IPS-20b (cell line): ENCODE results near the gene DHX58.
"Not testable (repeated sequence)": the region's sequence is repeated elsewhere in the genome, so short reads cannot be mapped to it uniquely, and the experiment has no call there.

Experiments used
- H3K27ac ChIP-seq: one replicate; pipeline ENCODE4 v1.5.1; 2013; ENCODE audit warnings: low read length
- H3K27me3 ChIP-seq: 2 replicates; pipeline ENCODE4 v1.6.1; 2013; ENCODE audit warnings: mild to moderate bottlenecking, low read length, inconsistent platforms; ENCODE audit not compliant: insufficient read depth
- H3K36me3 ChIP-seq: 2 replicates; pipeline ENCODE4 v1.6.1; 2013; ENCODE audit warnings: low read depth, mild to moderate bottlenecking, inconsistent platforms, low read length, moderate library complexity; ENCODE audit not compliant: insufficient read depth
- H3K4me1 ChIP-seq: 2 replicates; pipeline ENCODE4 v1.6.1; 2013; ENCODE audit warnings: mild to moderate bottlenecking, control low read depth, inconsistent platforms, low read length, moderate library complexity; ENCODE audit not compliant: insufficient read depth
- H3K4me3 ChIP-seq: 2 replicates; pipeline ENCODE4 v1.5.1; 2013; ENCODE audit warnings: mild to moderate bottlenecking, low read length, inconsistent platforms
- H3K9ac ChIP-seq: 2 replicates; pipeline ENCODE4 v1.6.1; 2013; ENCODE audit warnings: low read depth, mild to moderate bottlenecking, inconsistent platforms, low read length, moderate library complexity
- H3K9me3 ChIP-seq: 2 replicates; pipeline ENCODE4 v1.6.1; 2013; ENCODE audit warnings: mild to moderate bottlenecking, low read depth, low read length, inconsistent platforms; ENCODE audit not compliant: insufficient read depth

DHX58 gene

GRCh38 chr17:42112552-42113176 lies at the start of gene DHX58:
Gene DHX58, minus strand, starts transcription at chr17:42112714. Its CDS starts 822 bp downstream, at chr17:42111892.
- no peak within 1 kb of the TSS for H3K9ac ChIP-seq
- no peak within 1 kb of the TSS for H3K4me3 ChIP-seq
- no peaks in the 10 kb centered on the region for H3K27me3 ChIP-seq
- H3K36me3 ChIP-seq, result peaks cover 21% of the 10 kb centered on the region
- H3K9me3 ChIP-seq, result no peaks in the 10 kb centered on the region
- no peak within 1 kb of the TSS for H3K27ac ChIP-seq
- no peaks in the 10 kb centered on the region for H3K4me1 ChIP-seq

GRCh38 chr17:42160531-42160910 lies 48.0 kb upstream of the DHX58 start:
- Histone ChIP-seq H3K4me3 (no peak overlapping the region), H3K36me3 (no peaks in the 10 kb centered on the region), H3K4me1 (no peaks in the 10 kb centered on the region), H3K27me3 (no peaks in the 10 kb centered on the region), H3K9me3 (no peaks in the 10 kb centered on the region), H3K9ac (no peak overlapping the region), H3K27ac (no peak overlapping the region)

- H3K9ac ChIP-seq, result no peak overlapping the region
- H3K4me1 ChIP-seq, result no peaks in the 10 kb centered on the region
- H3K36me3 ChIP-seq, result no peaks in the 10 kb centered on the region
- H3K27me3 ChIP-seq, result no peaks in the 10 kb centered on the region
- no peak overlapping the region for H3K27ac ChIP-seq
- H3K9me3 ChIP-seq, result no peaks in the 10 kb centered on the region
- no peak overlapping the region for H3K4me3 ChIP-seq
These were observed 47.4 kb upstream of the DHX58 start for GRCh38 chr17:42159796-42160530.

- peak overlapping the region; percentile 99 for H3K4me3 ChIP-seq
These were observed 43.1 kb upstream of the DHX58 start for GRCh38 chr17:42155614-42156045.

GRCh38 chr17:42153919-42154742 lies 41.6 kb upstream of the DHX58 start:
- Histone ChIP-seq H3K9me3 (no peaks in the 10 kb centered on the region), H3K27me3 (no peaks in the 10 kb centered on the region), H3K9ac (peak overlapping the region; percentile 94), H3K4me3 (peak overlapping the region; percentile 99), H3K36me3 (0 out of 2 replicates have a peak, but pooled peaks cover 5% of the 10 kb centered on the region), H3K4me1 (peaks cover 6% of the 10 kb centered on the region; the same call in 1 of the 2 replicates), H3K27ac (no peak overlapping the region)

More at GRCh38 chr17:42155614-42156045, 43.1 kb upstream of the DHX58 start:
- 0 out of 2 replicates have a peak, but pooled peaks cover 5% of the 10 kb centered on the region for H3K36me3 ChIP-seq
- H3K9ac ChIP-seq, result peak overlapping the region; percentile 68; the same call in 1 of the 2 replicates
- H3K9me3 ChIP-seq, result no peaks in the 10 kb centered on the region
- no peaks in the 10 kb centered on the region for H3K27me3 ChIP-seq
- no peak overlapping the region for H3K27ac ChIP-seq
- H3K4me1 ChIP-seq, result peaks cover 6% of the 10 kb centered on the region; the same call in 1 of the 2 replicates

- H3K9ac ChIP-seq, result no peak overlapping the region
These were observed 34.5 kb upstream of the DHX58 start for GRCh38 chr17:42146911-42147607.

GRCh38 chr17:42143138-42143537 lies 30.6 kb upstream of the DHX58 start:
- H3K4me1 ChIP-seq, H3K27me3 ChIP-seq, H3K27ac ChIP-seq, H3K4me3 ChIP-seq, H3K9me3 ChIP-seq, H3K9ac ChIP-seq: not testable (repeated sequence)
- peaks cover 25% of the 10 kb centered on the region for H3K36me3 ChIP-seq

More at GRCh38 chr17:42146911-42147607, 34.5 kb upstream of the DHX58 start:
- peaks cover 18% of the 10 kb centered on the region for H3K36me3 ChIP-seq
- H3K4me1 ChIP-seq, result no peaks in the 10 kb centered on the region; the same call in 1 of the 2 replicates
- H3K4me3 ChIP-seq, result no peak overlapping the region
- H3K9me3 ChIP-seq, result no peaks in the 10 kb centered on the region
- H3K27ac ChIP-seq, result no peak overlapping the region
- H3K27me3 ChIP-seq, result no peaks in the 10 kb centered on the region

GRCh38 chr17:42142371-42142896 lies 29.9 kb upstream of the DHX58 start:
- no peaks in the 10 kb centered on the region; the same call in 1 of the 2 replicates for H3K4me1 ChIP-seq
- no peak overlapping the region; the same call in 1 of the 2 replicates for H3K9ac ChIP-seq
- H3K9me3 ChIP-seq, result no peaks in the 10 kb centered on the region
- no peaks in the 10 kb centered on the region for H3K27me3 ChIP-seq
- no peak overlapping the region for H3K4me3 ChIP-seq
- peaks cover 25% of the 10 kb centered on the region for H3K36me3 ChIP-seq
- H3K27ac ChIP-seq, result no peak overlapping the region

- Histone ChIP-seq H3K27ac (no peak overlapping the region), H3K9me3 (no peaks in the 10 kb centered on the region), H3K36me3 (peaks cover 25% of the 10 kb centered on the region), H3K9ac (no peak overlapping the region), H3K4me3 (no peak overlapping the region), H3K27me3 (no peaks in the 10 kb centered on the region), H3K4me1 (no peaks in the 10 kb centered on the region; the same call in 1 of the 2 replicates)
These were observed 28.9 kb upstream of the DHX58 start for GRCh38 chr17:42141382-42141781.

GRCh38 chr17:42140690-42141089 lies 28.2 kb upstream of the DHX58 start:
- H3K9me3 ChIP-seq, H3K4me1 ChIP-seq, H3K9ac ChIP-seq, H3K4me3 ChIP-seq, H3K27ac ChIP-seq, H3K27me3 ChIP-seq: not testable (repeated sequence)
- H3K36me3 ChIP-seq, result peaks cover 25% of the 10 kb centered on the region
